ENCODE measurements around the gene HHLA2.

HHLA2 gene

DNA sequence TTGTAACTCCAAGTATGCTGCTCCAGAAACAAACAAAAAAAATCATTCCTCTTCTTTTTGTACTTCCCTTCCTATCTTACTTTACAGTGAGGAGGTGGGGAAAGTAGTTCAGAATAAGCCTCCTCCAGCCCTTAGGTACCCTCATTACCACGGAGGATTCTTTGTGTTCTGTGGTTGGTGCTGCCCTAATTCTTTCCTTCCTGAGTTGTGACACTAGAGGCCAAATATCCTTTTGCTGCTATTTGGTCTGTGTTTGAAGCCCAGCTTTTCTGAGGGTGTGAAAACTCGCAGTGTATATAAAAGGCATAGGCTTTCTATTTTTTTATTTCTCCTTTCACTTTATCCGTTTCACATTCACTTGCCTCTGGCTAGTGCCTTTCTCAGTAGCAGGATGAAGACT, 98.2 kb downstream of the HHLA2 start:
- DNase-seq, result no peak

- DNase-seq, result no peak
Measured at GRCh38 chr3:108396336-108396735, 100.0 kb downstream of the HHLA2 start.

GRCh38 chr3:108398510-108398909, 102.2 kb downstream of the HHLA2 start:
- no peak for DNase-seq

- no peak for DNase-seq
Measured at GRCh38 chr3:108401836-108402235, 105.5 kb downstream of the HHLA2 start.

- DNase-seq, result no peak
Measured at GRCh38 chr3:108403198-108403597, 106.8 kb downstream of the HHLA2 start.

DNA sequence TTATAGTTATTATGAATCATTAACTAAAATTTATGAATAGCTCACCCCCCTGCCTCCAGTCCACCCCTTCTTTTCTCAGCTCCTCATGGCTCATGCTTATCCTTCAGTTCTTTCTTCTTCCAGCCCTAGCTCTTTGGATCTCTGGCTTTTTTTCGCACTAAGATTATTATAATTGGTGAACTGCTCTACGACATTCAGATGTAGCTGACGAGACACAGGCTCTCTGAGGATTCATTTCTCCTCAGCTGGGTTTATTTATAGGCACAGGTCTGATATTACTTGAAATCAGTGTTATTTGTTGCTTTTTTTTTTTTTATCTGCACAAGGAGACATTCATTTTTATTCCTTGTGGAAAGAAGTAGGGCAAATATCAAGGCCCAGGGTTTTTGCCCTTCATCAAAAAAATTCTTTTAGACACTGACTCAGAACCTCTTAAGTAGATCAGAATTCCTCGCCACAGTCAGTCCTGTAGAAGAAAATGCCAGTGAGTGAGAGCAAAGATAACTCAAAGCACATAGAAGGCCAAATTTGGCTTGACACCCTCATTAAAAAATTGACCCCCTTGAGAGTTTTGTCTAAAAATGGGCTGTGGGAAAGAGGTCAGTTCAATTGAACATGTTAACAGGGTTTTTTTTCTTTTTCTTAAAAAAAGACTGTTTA, 107.5 kb downstream of the HHLA2 start:
- DNase-seq, result no peak

GRCh38 chr3:108404368-108404767, 108.0 kb downstream of the HHLA2 start:
- DNase-seq, result no peak

DNA sequence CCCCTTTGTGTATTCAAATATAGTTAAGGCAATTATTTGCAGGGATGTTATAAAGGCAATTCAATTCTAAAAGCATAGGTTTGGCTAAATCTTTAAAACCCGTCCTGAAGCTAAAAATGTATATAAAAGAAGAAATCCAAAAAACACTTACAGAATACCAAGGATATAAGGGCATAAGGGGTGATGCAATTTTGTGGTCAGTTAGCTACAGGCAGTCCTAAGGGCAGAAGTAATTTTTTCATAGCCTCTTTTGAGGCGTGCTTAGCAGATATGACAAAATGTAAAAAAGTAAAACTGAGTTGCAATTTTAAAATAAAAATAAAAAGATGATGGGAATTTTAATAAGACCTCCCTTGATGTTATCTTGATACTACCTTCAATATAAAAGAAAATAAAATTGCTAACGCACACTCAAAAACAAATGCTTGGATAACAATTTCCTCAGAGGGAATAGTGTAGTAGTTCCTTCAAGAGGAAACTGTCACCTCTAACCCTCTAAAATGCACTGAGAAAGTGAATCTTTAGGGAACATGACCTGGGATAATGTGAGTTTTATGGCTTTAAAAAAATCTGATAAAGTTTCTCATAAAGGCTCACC, 109.8 kb downstream of the HHLA2 start:
- DNase-seq, result no peak

DNA sequence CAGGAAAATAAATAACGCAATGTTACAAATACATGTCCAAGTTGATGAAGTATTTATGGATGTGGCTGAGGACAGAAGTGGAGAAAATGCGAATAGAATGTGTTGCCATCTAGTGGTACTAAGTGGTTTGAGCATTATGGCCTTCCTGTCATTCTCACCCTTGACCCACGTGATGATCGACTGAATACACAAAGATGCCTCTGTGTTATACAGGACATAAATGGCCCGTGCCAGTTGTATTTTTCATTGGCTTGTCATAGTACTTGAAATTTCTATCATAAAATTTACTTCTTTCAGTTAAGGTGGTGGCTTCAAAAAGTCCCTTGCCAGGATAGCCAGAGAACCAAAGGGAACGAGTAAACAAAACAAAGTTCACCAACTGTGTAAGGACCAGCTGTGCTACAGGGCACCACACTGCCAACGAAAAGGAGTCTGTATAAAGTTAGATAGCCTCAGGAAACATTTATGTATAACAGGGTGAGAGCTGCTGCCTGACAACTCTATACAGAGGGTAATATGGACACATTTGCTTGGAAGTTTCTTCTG, 110.4 kb downstream of the HHLA2 start:
- no peak for DNase-seq

GRCh38 chr3:108407886-108408285, 111.5 kb downstream of the HHLA2 start:
- DNase-seq, result no peak

DNA sequence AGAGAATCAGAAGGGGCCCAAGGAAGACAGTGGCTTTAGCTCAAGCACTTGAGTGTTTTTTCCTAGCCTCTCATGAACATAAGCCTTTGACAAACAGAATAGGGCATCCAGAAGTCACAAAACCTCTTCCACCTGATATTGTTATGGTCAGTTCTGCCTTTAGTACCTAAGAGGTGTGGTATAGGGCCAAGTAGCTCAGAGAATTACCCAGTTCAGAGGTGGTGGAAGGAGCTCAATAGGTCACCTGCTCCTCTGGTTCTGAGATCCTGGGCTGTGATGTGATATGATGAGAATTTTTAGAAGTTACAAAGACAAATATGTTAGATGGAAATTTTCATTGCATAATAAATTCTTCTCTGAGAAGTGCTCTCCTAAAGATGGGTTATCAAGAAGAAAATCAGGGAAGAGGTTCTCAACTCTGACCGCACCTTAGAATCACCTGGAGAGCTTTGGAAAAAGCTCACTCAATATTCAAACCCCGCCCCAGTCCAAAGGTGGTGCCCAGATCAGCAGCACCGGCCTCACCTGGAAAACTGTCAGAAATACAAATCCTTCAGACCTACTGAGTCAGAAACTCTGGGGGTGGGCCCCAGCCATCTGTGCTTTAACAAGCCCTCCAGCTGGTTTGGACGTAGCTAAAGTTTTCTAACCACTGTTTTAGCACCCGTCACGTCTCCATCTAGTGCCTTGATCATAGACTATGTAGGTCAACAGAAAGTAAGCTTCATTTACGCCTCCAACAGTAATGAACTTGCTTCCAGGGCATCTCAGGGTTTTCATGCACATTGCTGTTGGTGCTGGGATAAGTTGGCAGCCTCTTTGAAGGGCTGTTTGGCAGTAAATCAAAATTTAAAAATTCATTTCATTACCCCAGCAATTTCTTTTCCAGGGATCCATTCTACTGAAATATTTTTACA, 112.8 kb downstream of the HHLA2 start:
- DNase-seq, result no peak

DNA sequence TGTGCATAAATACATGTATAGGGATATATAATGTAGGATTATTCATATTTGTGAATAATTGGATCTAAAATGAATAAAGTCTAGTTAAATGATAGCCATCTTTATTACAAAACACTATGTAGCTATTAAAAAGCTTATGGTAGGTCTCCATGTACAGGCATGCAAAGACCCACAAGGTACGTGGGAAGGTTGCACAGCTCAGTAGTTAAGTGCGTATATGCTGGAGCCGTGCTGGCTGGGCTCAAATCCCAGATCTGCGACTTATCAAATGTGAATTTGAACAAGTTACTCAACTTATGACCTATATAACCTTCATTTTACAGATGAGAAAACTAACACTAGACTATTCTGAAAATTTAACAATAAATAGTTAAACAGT, 113.4 kb downstream of the HHLA2 start:
- no peak for DNase-seq

- DNase-seq, result no peak
Measured at GRCh38 chr3:108410531-108410984, 114.2 kb downstream of the HHLA2 start.

- DNase-seq, result no peak
Measured at GRCh38 chr3:108412121-108412750, 115.9 kb downstream of the HHLA2 start.

DNA sequence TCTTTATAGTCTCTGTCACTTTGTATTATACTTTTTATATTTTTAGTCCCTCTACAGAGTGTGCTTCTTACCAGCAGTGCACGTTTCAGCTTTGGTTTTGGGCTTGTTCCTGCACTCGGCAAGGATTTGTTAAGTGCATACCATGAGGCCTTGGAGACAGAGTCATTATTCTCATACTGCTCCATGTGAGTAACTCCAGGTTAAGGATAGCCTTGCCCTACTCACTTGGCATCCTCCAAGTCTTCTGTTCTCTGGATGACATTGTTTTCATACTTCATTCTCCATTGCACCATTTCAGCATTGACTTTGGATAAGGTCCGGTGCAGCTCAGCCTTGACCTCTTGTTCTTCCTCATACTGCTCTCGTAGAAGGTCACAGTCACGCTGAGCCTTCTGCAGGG, 117.7 kb downstream of the HHLA2 start:
- DNase-seq, result no peak

GRCh38 chr3:108415661-108416060, 119.3 kb downstream of the HHLA2 start:
- no peak for DNase-seq

DNA sequence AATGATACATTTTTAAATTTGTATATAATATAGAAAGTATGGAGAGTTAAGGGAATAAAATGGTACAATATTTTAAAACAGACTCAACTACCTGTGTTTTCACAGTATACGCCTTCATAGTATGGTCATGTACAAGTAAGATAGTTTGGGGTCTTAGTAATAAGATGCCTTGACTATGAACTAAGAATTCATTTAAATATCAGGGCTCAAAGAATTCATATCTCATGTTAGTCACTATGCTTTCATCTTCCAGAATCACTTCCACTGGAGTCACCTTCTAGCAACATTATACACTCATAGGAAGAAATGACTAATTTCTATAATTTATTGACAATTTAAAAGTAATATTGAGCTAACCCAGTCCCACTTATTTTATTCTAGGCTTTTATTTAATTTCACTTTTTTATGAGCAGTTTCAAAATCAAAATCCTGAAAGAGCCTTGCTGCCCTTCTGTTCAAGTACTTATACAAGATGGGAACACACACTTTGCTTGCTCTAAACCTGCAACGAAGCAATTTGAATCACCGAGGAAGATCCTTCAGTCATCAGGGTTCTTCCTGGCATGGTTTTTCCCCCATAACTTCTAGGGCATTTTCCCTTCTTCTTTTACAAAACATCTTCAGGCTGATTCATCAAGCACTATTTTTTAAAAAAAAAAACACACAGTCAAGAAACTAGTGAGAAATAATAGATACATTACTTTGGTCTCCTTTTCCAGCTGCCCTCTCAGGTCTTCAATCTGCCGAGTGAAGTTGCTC, 119.9 kb downstream of the HHLA2 start:
- DNase-seq, result no peak

- DNase-seq, result no peak
Measured at GRCh38 chr3:108420926-108421325, 124.6 kb downstream of the HHLA2 start.
